Panc1 (cell line): ENCODE measurements around the gene KIAA0232. TPM values are rescaled to one million over a fixed set of nuclear protein-coding genes. Genes with fewer than 3 reads are reported as not detected.

ENCODE experiments used
- ATAC-seq: fragments of 200-7000 bp; cut with Tn5 transposase; 2 replicates; pipeline ENCODE4 v1.9.1; 2020; ENCODE audit warnings: mild to moderate bottlenecking, moderate library complexity
- BruUV-seq: library from RNA; stranded (reverse); fragments of 400-500 nt; replicated peaks from 2 replicates; lab custom pipeline; 2021; lab: Mats Ljungman, UMichigan
- CTCF ChIA-PET: fragments of 300-600 bp; sonication (Branson Sonifier 250); formaldehyde crosslinking; loops from one replicate; lab custom pipeline; 2022; ENCODE audit warnings: antibody characterized with exemption; lab: Charles Lee
- POLR2A ChIA-PET: fragments of 300-600 bp; sonication (Branson Sonifier 250); formaldehyde crosslinking; loops from one replicate; lab custom pipeline; 2022; ENCODE audit warnings: antibody characterized with exemption; lab: Charles Lee
- DNase-seq: peaks from one replicate; pipeline ENCODE4 v3.0.0-alpha.2; 2010; ENCODE audit warnings: low read depth, low spot score
- H3K27ac ChIP-seq: 2 replicates; pipeline ENCODE4 v1.5.1; 2011; ENCODE audit warnings: mild to moderate bottlenecking, low read length, inconsistent platforms
- H3K27me3 ChIP-seq: fragments of 200-500 bp; sonication (Bioruptor generic); 2 replicates; pipeline ENCODE4 v1.6.0; 2014; ENCODE audit warnings: low read length, inconsistent platforms; ENCODE audit not compliant: control insufficient read depth, insufficient read depth
- H3K36me3 ChIP-seq: fragments of 200-500 bp; sonication (Bioruptor generic); 2 replicates; pipeline ENCODE4 v1.5.1; 2014; ENCODE audit warnings: inconsistent platforms, mild to moderate bottlenecking, low read length, moderate library complexity; ENCODE audit not compliant: control insufficient read depth, insufficient read depth
- H3K4me1 ChIP-seq: 2 replicates; pipeline ENCODE4 v1.5.1; 2011; ENCODE audit warnings: inconsistent platforms, mild to moderate bottlenecking, low read length, moderate library complexity; ENCODE audit not compliant: control insufficient read depth, insufficient read depth
- H3K4me3 ChIP-seq, 2 experiments: 2 replicates each; pipeline ENCODE4 v1.5.1; 2011 to 2012; ENCODE audit warnings: low read depth in 2 of 2, low read length in 2 of 2, mild to moderate bottlenecking in 2 of 2, inconsistent platforms in 1 of 2, moderate library complexity in 1 of 2
- H3K9me3 ChIP-seq: fragments of 200-500 bp; sonication (Bioruptor generic); 2 replicates; pipeline ENCODE4 v1.5.1; 2014; ENCODE audit warnings: low read depth, mild to moderate bottlenecking, inconsistent platforms, low read length, moderate library complexity; ENCODE audit not compliant: control insufficient read depth, insufficient read depth
- POLR2AphosphoS5 ChIP-seq: IDR thresholded peaks from 2 replicates; pipeline ENCODE4 v1.6.1; 2012; ENCODE audit warnings: mild to moderate bottlenecking, low read depth, low read length, moderate library complexity
- REST ChIP-seq, 2 experiments: IDR thresholded peaks; 2 replicates each; pipeline ENCODE4 v1.6.1; 2011 to 2012; ENCODE audit warnings: low read depth in 2 of 2, control low read depth in 1 of 2, low read length in 1 of 2, mild to moderate bottlenecking in 1 of 2, moderate library complexity in 1 of 2; ENCODE audit not compliant: insufficient read depth in 1 of 2
- SIN3A ChIP-seq: IDR thresholded peaks from 2 replicates; pipeline ENCODE4 v1.6.1; 2012; ENCODE audit warnings: low read depth, mild to moderate bottlenecking, low read length, moderate library complexity, borderline replicate concordance; ENCODE audit not compliant: insufficient read depth
- TCF7L2 ChIP-seq: IDR thresholded peaks from 2 replicates; pipeline ENCODE4 v1.6.1; 2011; ENCODE audit warnings: mild to moderate bottlenecking, low read depth, low read length, inconsistent platforms
- in situ Hi-C: cut with HindIII; loops from 2 replicates; pipeline ENCODE4 v1.10.0; 2016; ENCODE audit warnings: low sequenced_read_pairs, low pct_unique_long_range_greater_than_20kb
- intact Hi-C: fragments of 100-400 bp; cut with micrococcal nuclease; formaldehyde crosslinking; loops from one replicate; pipeline ENCODE4 v1.10.0; 2022; ENCODE audit not compliant: unreplicated experiment
- total RNA-seq: library from RNA; stranded (reverse); gene quantifications from one replicate; pipeline ENCODE4 v1.2.1, GENCODE V29; 2021; ENCODE audit not compliant: unreplicated experiment
- TF ChIP-seq, protein P1 (sequence below): fragments of 450-650 bp; IDR thresholded peaks from 2 replicates; pipeline ENCODE4 v1.5.1; 2017; ENCODE audit warnings: mild to moderate bottlenecking

KIAA0232 gene
- total RNA-seq, 1 experiment from 2014 or later = 20.2 TPM

DNA sequence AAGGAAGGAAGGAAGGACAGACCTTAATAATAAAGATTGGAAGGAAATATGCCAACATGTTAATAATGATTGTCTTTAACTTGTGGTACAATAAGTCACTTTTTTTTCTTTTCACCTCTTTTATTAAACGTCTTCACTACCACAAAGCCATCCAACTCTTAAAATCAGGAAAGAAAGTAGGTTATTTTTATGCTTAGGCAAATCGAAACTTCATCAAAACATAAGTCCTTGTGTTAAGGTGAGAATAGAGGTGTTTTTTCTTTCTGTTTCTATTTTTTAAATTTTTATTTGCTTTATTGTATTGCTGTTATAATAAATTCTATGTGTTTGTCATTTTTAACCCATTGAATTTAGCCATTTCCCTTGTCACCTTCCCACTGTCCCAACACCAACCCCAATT lies 40.0 kb upstream of the KIAA0232 start:
- no peak for TF ChIP-seq REST (IDR thresholded peaks at IDR 0.05; ENCODE audit: insufficient read depth in 1 of 2, low read depth in 2 of 2, low read length in 1 of 2)
- no peak for TF ChIP-seq TCF7L2
- TF ChIP-seq SIN3A = no peak
- TF ChIP-seq POLR2AphosphoS5 = no peak
- TF ChIP-seq, protein P1, sequence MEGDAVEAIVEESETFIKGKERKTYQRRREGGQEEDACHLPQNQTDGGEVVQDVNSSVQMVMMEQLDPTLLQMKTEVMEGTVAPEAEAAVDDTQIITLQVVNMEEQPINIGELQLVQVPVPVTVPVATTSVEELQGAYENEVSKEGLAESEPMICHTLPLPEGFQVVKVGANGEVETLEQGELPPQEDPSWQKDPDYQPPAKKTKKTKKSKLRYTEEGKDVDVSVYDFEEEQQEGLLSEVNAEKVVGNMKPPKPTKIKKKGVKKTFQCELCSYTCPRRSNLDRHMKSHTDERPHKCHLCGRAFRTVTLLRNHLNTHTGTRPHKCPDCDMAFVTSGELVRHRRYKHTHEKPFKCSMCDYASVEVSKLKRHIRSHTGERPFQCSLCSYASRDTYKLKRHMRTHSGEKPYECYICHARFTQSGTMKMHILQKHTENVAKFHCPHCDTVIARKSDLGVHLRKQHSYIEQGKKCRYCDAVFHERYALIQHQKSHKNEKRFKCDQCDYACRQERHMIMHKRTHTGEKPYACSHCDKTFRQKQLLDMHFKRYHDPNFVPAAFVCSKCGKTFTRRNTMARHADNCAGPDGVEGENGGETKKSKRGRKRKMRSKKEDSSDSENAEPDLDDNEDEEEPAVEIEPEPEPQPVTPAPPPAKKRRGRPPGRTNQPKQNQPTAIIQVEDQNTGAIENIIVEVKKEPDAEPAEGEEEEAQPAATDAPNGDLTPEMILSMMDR = no peak
- DNase-seq = no peak
- in situ Hi-C loops = no loop called here
- CTCF ChIA-PET = no interaction called here
- Histone ChIP-seq H3K27ac (no peak overlapping the region), H3K36me3 (no peaks in the 10 kb centered on the region), H3K4me3 (no peak overlapping the region), H3K9me3 (no peaks in the 10 kb centered on the region), H3K4me1 (peaks cover 4% of the 10 kb centered on the region), H3K27me3 (no peaks in the 10 kb centered on the region)
- intact Hi-C loops = no loop called here
- no TSS peak for BruUV-seq
- ATAC-seq = no peak
- POLR2A ChIA-PET = no interaction called here

- peaks cover 9% of the 10 kb centered on the region for H3K4me1 ChIP-seq
- CTCF ChIA-PET = no interaction called here
- DNase-seq (no peak), ATAC-seq (no peak)
- BruUV-seq = no TSS peak
- H3K36me3 ChIP-seq = no peaks in the 10 kb centered on the region
- no peak overlapping the region for H3K27ac ChIP-seq
- H3K4me3 ChIP-seq = no peak overlapping the region
- intact Hi-C loops = no loop called here
- in situ Hi-C loops = no loop called here
- TF ChIP-seq, protein P1 = no peak
- no peak for TF ChIP-seq REST (IDR thresholded peaks at IDR 0.05; ENCODE audit: insufficient read depth in 1 of 2, low read depth in 2 of 2, low read length in 1 of 2)
- POLR2A ChIA-PET = no interaction called here
- no peaks in the 10 kb centered on the region for H3K27me3 ChIP-seq
- H3K9me3 ChIP-seq = no peaks in the 10 kb centered on the region
Observed at GRCh38 chr4:6742989-6743388, 39.5 kb upstream of the KIAA0232 start.
